ENCODE measurements around the gene SERTAD3.
"Not testable (repeated sequence)": the region's sequence is repeated elsewhere in the genome, so short reads cannot be mapped to it uniquely, and the experiment has no call there.

Gene SERTAD3

GRCh38 chr19:40415768-40416167 lies 28.4 kb downstream of the SERTAD3 start:
- ATAC-seq (ENCODE audit: low read depth), result no peak
- no peak overlapping the region for H3K4me3 Mint-ChIP-seq
- DNase-seq (ENCODE audit: low spot score in 2 of 2), result no peak
- no peaks in the 10 kb centered on the region for H3K36me3 Mint-ChIP-seq
- no peak overlapping the region for H3K27ac Mint-ChIP-seq
- no peaks in the 10 kb centered on the region for H3K9me3 Mint-ChIP-seq
- H3K27me3 Mint-ChIP-seq, result no peaks in the 10 kb centered on the region
- peaks cover 28% of the 10 kb centered on the region for H3K4me1 Mint-ChIP-seq

GRCh38 chr19:40414542-40415535 lies 29.3 kb downstream of the SERTAD3 start:
- ATAC-seq (ENCODE audit: low read depth) (no peak), DNase-seq (ENCODE audit: low spot score in 2 of 2) (no peak)
- no peak overlapping the region for H3K27ac Mint-ChIP-seq
- H3K9me3 Mint-ChIP-seq, result no peaks in the 10 kb centered on the region
- no peaks in the 10 kb centered on the region for H3K27me3 Mint-ChIP-seq
- no peak overlapping the region for H3K4me3 Mint-ChIP-seq
- H3K4me1 Mint-ChIP-seq, result peaks cover 28% of the 10 kb centered on the region
- no peaks in the 10 kb centered on the region for H3K36me3 Mint-ChIP-seq

GRCh38 chr19:40413291-40413845 lies 30.8 kb downstream of the SERTAD3 start, which contains the start of gene PRX:
Gene PRX (minus strand): TSS chr19:40413378. CDS start chr19:40407932, 5,446 bp downstream.
- no peak for ATAC-seq (ENCODE audit: low read depth)
- Mint-ChIP-seq H3K27ac (no peak within 1 kb of the TSS), H3K9me3 (no peaks in the 10 kb centered on the region), H3K27me3 (no peaks in the 10 kb centered on the region), H3K36me3 (no peaks in the 10 kb centered on the region), H3K4me1 (peaks cover 22% of the 10 kb centered on the region), H3K4me3 (no peak within 1 kb of the TSS)
- DNase-seq (ENCODE audit: low spot score in 2 of 2), result no peak

GRCh38 chr19:40412866-40413265 lies 31.3 kb downstream of the SERTAD3 start:
- H3K27ac Mint-ChIP-seq, result no peak overlapping the region
- H3K36me3 Mint-ChIP-seq, result no peaks in the 10 kb centered on the region
- H3K4me1 Mint-ChIP-seq, result peaks cover 22% of the 10 kb centered on the region
- ATAC-seq (ENCODE audit: low read depth) (no peak), DNase-seq (ENCODE audit: low spot score in 2 of 2) (no peak)
- no peaks in the 10 kb centered on the region for H3K9me3 Mint-ChIP-seq
- H3K27me3 Mint-ChIP-seq, result no peaks in the 10 kb centered on the region
- no peak overlapping the region for H3K4me3 Mint-ChIP-seq

- Mint-ChIP-seq H3K9me3 (no peaks in the 10 kb centered on the region), H3K27me3 (no peaks in the 10 kb centered on the region), H3K4me3 (no peak overlapping the region), H3K27ac (no peak overlapping the region), H3K4me1 (peaks cover 19% of the 10 kb centered on the region), H3K36me3 (no peaks in the 10 kb centered on the region)
- DNase-seq (ENCODE audit: low spot score in 2 of 2) (no peak), ATAC-seq (ENCODE audit: low read depth) (no peak)
Observed at GRCh38 chr19:40411958-40412499, 32.1 kb downstream of the SERTAD3 start.

GRCh38 chr19:40411125-40411842 lies 32.9 kb downstream of the SERTAD3 start:
- Mint-ChIP-seq H3K4me1 (peaks cover 16% of the 10 kb centered on the region), H3K27ac (no peak overlapping the region), H3K27me3 (no peaks in the 10 kb centered on the region), H3K9me3 (no peaks in the 10 kb centered on the region), H3K36me3 (no peaks in the 10 kb centered on the region), H3K4me3 (peak overlapping the region; percentile 50)
- ATAC-seq (ENCODE audit: low read depth), result peak; percentile 45
- DNase-seq (ENCODE audit: low spot score in 2 of 2), result no peak

GRCh38 chr19:40410030-40410389 lies 34.1 kb downstream of the SERTAD3 start:
- peak; percentile 70 for ATAC-seq (ENCODE audit: low read depth)
- Mint-ChIP-seq H3K27ac (no peak overlapping the region), H3K9me3 (no peaks in the 10 kb centered on the region), H3K27me3 (no peaks in the 10 kb centered on the region), H3K4me3 (no peak overlapping the region), H3K4me1 (peaks cover 19% of the 10 kb centered on the region), H3K36me3 (no peaks in the 10 kb centered on the region)
- DNase-seq (ENCODE audit: low spot score in 2 of 2), result no peak

GRCh38 chr19:40408598-40408925 lies 35.6 kb downstream of the SERTAD3 start:
- not testable (repeated sequence) for DNase-seq (ENCODE audit: low spot score in 2 of 2); ATAC-seq (ENCODE audit: low read depth); H3K36me3 Mint-ChIP-seq; H3K4me3 Mint-ChIP-seq; H3K27me3 Mint-ChIP-seq; H3K27ac Mint-ChIP-seq; H3K9me3 Mint-ChIP-seq
- peaks cover 22% of the 10 kb centered on the region for H3K4me1 Mint-ChIP-seq

GRCh38 chr19:40407714-40408597 lies 36.2 kb downstream of the SERTAD3 start:
- peaks cover 23% of the 10 kb centered on the region for H3K4me1 Mint-ChIP-seq
- ATAC-seq (ENCODE audit: low read depth) (no peak), DNase-seq (ENCODE audit: low spot score in 2 of 2) (no peak)
- no peaks in the 10 kb centered on the region for H3K9me3 Mint-ChIP-seq
- H3K4me3 Mint-ChIP-seq, result peak overlapping the region; percentile 22
- H3K27me3 Mint-ChIP-seq, result no peaks in the 10 kb centered on the region
- peak overlapping the region; percentile 32 for H3K27ac Mint-ChIP-seq
- no peaks in the 10 kb centered on the region for H3K36me3 Mint-ChIP-seq

GRCh38 chr19:40403262-40403984 lies 40.7 kb downstream of the SERTAD3 start:
- DNase-seq (ENCODE audit: low spot score in 2 of 2), result peak; percentile 78 to 82
- H3K9me3 Mint-ChIP-seq, result no peaks in the 10 kb centered on the region
- peak overlapping the region; percentile 97 for H3K4me3 Mint-ChIP-seq
- peaks cover 2% of the 10 kb centered on the region for H3K27me3 Mint-ChIP-seq
- ATAC-seq (ENCODE audit: low read depth), result peak; percentile 75
- H3K4me1 Mint-ChIP-seq, result peaks cover 23% of the 10 kb centered on the region
- no peak overlapping the region for H3K27ac Mint-ChIP-seq
- H3K36me3 Mint-ChIP-seq, result no peaks in the 10 kb centered on the region

- Mint-ChIP-seq H3K4me3 (no peak overlapping the region), H3K9me3 (no peaks in the 10 kb centered on the region), H3K27me3 (peaks cover 2% of the 10 kb centered on the region), H3K36me3 (no peaks in the 10 kb centered on the region), H3K27ac (no peak overlapping the region), H3K4me1 (peaks cover 14% of the 10 kb centered on the region)
- ATAC-seq (ENCODE audit: low read depth), result no peak
- DNase-seq (ENCODE audit: low spot score in 2 of 2), result no peak
Observed at GRCh38 chr19:40400559-40400958, 43.6 kb downstream of the SERTAD3 start.

GRCh38 chr19:40398417-40399131 lies 45.6 kb downstream of the SERTAD3 start:
- peaks cover 7% of the 10 kb centered on the region for H3K4me1 Mint-ChIP-seq
- no peak overlapping the region for H3K27ac Mint-ChIP-seq
- ATAC-seq (ENCODE audit: low read depth), result peak; percentile 49
- no peak overlapping the region for H3K4me3 Mint-ChIP-seq
- no peak for DNase-seq (ENCODE audit: low spot score in 2 of 2)
- no peaks in the 10 kb centered on the region for H3K9me3 Mint-ChIP-seq
- no peaks in the 10 kb centered on the region for H3K36me3 Mint-ChIP-seq
- peaks cover 2% of the 10 kb centered on the region for H3K27me3 Mint-ChIP-seq
